Activated CD8-positive, alpha-beta memory T cell treated with anti-CD3 and anti-CD28 coated beads for 4 hours (primary cell): ENCODE data around the gene HPN.
"Not testable (repeated sequence)": the region's sequence is repeated elsewhere in the genome, so short reads cannot be mapped to it uniquely, and the experiment has no call there.

Experiments
- DNase-seq, 2 donors: peaks; one replicate each; pipeline ENCODE4 v3.0.0-alpha.2; 2020; ENCODE audit warnings: low read depth in 2 of 2

The HPN gene

DNA sequence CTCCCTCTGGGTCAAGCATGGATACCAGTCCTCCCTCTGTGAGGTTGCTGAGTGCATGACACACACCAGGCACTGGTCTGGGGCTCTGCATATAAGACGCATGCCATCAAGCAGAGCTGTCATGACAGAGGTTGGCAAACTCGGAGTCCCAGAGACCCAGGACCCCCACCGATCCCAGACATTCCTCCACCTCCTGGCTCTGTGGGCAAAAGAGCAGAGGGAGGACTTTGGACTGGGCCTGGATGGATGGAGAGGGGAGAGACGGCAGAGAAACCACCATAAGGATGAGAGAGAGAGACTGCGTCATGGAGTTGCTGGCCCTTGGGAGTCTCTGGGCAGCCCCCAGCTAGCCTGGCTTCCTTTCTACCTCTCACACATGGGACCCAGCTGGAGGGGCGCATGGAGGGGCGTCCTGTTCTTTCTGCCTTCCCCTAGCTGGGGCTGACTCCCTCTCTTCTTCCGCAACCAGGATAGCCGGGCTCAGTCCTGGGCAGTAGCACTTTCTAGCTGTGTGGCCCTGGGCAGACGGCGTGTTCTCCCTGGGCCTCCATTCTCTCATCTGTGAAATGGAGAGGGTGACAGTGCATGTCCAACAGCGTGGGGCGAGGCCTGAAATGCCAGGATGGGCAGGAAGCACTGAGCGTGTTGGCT, 1.6 kb downstream of the HPN start:
- no peak for DNase-seq

- DNase-seq = no peak
Measured at GRCh38 chr19:35043906-35044305, 2.4 kb downstream of the HPN start.

DNA sequence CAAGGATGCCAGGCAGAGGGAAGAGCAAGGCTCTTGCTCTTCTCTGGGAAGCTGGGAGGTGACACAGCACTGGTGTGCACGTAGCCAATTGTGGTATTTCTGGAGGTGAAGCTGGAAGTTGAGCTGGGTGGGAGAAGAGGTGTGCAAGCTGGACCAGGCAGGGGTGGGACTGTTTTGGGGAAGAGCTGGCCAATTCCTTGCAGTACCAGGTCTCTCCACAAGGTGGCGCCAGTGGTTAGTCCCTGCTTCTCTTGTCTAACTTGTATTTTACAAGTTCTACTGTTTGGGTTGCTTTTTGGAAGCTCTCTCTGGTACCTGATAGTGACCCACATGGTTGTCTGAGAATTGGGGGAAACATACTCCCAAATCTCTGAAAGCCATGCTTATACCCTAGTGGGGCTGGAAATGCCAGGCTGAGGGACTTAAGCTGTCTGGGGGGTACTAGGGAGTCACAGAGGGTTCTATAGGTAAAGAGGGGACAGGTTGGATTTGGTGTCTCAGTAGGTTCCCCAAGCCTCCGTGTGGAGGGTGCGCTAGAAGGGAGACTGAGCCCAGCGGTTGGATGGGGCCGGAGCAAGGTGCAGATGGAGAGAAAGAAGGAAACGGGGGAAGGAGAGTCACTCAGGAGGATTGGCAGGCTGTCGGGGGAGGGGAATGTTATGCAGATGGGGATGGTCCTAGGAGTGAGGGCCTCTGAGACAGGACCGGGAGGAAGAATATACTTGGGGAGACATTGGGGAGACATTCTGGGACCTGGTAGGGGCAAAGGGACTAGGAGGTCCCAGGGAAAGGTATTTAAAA, 3.0 kb downstream of the HPN start:
- DNase-seq = peak; percentile 16 to 27

- no peak for DNase-seq
Measured at GRCh38 chr19:35045667-35046300, 4.3 kb downstream of the HPN start.

- no peak for DNase-seq
Measured at GRCh38 chr19:35046461-35046860, 4.9 kb downstream of the HPN start.

GRCh38 chr19:35048911-35049411, 7.4 kb downstream of the HPN start:
- DNase-seq = no peak

DNA sequence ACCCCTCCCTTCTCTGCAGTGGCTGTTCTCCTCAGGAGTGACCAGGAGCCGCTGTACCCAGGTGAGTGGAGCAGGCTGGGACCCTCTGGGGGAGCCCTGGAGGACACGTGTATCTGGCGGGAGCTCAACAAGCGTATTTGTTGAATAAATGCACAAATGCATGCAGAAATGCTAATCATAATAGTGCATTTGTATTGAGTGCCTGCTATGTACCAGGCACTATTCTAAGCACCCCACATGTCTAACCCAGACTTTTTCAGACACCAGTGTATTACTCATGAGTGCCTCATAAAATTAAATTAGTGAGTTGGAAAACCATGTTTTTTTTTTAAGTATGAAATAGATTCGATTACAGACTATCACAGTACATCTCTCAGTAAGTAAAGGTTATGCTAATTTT, 7.9 kb downstream of the HPN start:
- no peak for DNase-seq

GRCh38 chr19:35050662-35051061, 9.1 kb downstream of the HPN start:
- DNase-seq = not testable (repeated sequence)

DNA sequence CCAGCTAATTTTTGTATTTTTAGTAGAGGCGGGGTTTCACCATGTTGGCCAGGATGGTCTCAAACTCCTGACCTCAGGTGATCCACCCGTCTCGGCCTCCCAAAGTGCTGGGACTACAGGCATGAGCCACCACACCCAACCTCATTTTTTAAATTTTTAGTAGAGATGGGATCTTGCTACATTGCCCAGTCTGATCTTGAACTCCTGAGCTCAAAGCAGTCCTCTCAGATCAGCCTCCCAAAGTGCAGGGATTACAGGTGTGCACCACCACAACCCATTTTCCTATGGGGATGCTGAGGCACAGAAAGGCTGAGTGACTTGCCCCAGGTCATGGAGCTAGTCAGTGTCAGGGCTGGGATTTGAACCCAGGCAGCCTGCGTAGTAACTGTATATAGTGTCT, 9.7 kb downstream of the HPN start:
- DNase-seq = not testable (repeated sequence)

DNA sequence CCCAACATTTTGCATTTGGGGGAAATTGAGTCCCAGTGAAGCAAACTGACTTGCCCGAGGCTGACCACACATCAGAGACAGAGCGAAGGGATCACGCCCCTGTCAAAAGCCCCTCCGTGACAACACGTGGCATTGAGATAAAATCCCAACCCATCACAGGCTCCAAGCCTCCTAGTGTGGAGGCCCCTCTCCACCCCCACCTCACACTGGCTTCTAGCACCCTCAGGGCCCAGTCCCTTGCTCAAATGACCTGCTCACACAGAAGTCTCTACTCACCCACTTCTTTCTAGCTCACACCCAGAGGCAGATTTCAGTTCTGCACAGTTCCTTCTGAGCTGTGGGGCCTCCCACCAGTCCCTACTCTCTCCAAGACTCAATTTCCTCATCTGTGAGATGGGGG, 10.3 kb downstream of the HPN start:
- DNase-seq = no peak

GRCh38 chr19:35052599-35053190, 11.2 kb downstream of the HPN start:
- DNase-seq = no peak

DNA sequence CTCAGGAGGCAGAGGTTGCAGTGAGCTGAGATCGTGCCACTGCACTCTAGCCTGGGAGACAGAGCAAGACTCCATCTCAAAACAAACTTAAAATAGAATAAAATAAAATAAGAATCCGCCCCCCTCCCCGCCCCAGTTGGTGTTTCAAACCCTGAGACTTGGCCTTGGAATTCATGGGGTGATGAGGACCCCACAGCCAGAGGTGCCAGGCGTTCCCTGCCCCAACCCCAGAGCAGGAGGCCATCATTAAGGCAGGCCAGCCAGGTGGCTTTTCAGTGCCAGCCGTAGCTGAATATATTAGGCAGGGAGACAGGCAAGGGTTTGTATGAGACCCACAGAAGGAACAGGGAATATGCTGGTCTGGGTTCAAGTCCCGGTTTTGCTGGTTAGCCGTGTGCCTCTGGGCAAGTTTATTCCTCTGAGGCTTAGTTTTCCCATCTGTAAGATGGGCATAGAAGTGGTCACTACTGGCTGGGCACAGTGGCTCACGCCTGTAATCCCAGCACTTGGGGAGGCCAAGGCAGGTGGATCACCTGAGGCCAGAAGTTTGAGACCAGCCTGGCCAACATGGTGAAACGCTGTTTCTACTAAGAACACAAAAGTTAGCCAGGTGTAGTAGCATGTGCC, 12.3 kb downstream of the HPN start:
- DNase-seq = no peak

DNA sequence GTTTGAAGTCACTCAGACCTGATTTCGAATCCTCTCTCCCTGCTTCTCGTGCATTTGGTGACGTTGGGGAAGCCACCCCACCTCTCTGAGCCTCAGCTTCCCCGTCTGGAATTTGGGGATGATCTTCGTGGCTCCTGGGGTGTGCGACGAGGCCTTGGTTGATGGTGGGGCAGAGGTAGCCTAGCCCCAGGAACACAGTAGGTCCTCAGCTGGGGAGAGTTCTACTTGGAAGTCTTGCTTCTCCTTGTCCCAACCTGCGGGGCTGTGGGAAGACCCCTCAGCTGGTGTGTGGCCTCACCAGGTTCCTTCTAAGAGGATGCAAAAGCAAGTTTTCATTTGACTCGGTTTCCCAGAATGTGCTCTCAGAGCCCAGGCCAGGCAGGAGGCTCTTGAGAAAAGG, 13.1 kb downstream of the HPN start:
- no peak for DNase-seq

DNA sequence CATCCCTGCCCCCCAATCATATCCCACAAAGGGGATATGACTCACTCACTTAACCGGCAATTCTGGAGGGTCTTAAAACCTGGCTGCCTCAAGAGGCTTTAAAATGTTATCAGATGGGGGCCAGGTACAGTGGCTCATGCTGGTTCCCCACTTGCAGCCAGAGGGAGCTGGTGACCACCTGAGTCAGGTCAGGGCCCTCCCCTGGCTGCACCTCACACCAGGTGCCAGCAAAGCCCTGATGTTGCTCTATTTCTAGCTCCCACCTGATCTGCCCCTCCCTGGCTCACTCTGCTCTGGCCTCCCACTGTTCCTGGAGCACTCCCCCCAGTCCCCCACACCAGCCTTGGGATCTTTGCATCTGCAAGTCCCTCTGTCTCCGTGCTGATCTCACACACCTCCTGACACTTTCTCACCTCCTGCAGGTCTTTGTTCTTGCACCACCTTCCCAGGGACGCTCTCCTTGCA, 14.2 kb downstream of the HPN start:
- no peak for DNase-seq

GRCh38 chr19:35056513-35057063, 15.1 kb downstream of the HPN start:
- no peak for DNase-seq

GRCh38 chr19:35058370-35058769, 16.8 kb downstream of the HPN start:
- DNase-seq = no peak

- DNase-seq = no peak
Measured at GRCh38 chr19:35059006-35059798, 17.7 kb downstream of the HPN start.

GRCh38 chr19:35059799-35060091, 18.2 kb downstream of the HPN start:
- DNase-seq = no peak

DNA sequence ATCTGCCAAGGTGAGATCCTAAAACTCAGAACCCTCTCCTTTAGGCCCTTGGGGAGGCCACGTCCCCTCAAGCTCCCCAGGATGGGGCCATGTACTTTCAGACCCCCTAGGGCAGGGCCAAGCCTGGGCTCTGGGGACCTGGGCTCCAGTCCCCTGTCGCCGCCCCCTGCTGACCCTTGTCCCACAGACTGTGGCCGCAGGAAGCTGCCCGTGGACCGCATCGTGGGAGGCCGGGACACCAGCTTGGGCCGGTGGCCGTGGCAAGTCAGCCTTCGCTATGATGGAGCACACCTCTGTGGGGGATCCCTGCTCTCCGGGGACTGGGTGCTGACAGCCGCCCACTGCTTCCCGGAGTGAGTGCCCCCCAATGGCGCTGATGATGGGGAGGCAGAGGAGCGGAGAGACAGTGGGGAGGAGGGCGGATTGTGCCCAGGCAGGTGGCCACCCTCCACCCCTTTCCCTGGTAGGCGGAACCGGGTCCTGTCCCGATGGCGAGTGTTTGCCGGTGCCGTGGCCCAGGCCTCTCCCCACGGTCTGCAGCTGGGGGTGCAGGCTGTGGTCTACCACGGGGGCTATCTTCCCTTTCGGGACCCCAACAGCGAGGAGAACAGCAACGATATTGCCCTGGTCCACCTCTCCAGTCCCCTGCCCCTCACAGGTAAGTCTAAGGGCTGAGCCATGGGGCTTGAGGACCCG, 18.8 kb downstream of the HPN start:
- no peak for DNase-seq
